SK-N-SH (cell line): ENCODE data around the gene UNK.
"Not testable (repeated sequence)": the region's sequence is repeated elsewhere in the genome, so short reads cannot be mapped to it uniquely, and the experiment has no call there.

Experiments
- ELF1 ChIP-seq: IDR thresholded peaks from 2 replicates; pipeline ENCODE4 v1.4.0; 2012
- FOSL2 ChIP-seq: IDR thresholded peaks from 2 replicates; pipeline ENCODE4 v1.4.0; 2012; ENCODE audit warnings: low read depth, mild to moderate bottlenecking, moderate library complexity, borderline replicate concordance
- FOXM1 ChIP-seq: IDR thresholded peaks from 2 replicates; pipeline ENCODE4 v1.4.0; 2012; ENCODE audit warnings: low read depth, mild to moderate bottlenecking
- JUND ChIP-seq: IDR thresholded peaks from 2 replicates; pipeline ENCODE4 v1.4.0; 2012
- MEF2A ChIP-seq: IDR thresholded peaks from 2 replicates; pipeline ENCODE4 v1.4.0; 2012; ENCODE audit warnings: low read depth, borderline replicate concordance
- MXI1 ChIP-seq: IDR thresholded peaks from 2 replicates; pipeline ENCODE4 v1.6.1; 2012; ENCODE audit warnings: mild to moderate bottlenecking, low read depth, low read length, improper control_type of control experiment
- POLR2AphosphoS5 ChIP-seq: IDR thresholded peaks from 2 replicates; pipeline ENCODE4 v1.6.1; 2012; ENCODE audit warnings: low read depth, low read length
- RAD21 ChIP-seq: IDR thresholded peaks from 2 replicates; pipeline ENCODE4 v1.6.1; 2012; ENCODE audit warnings: mild to moderate bottlenecking, low read length
- RXRA ChIP-seq: IDR thresholded peaks from 2 replicates; pipeline ENCODE4 v1.4.0; 2012; ENCODE audit warnings: low read depth, mild to moderate bottlenecking, borderline replicate concordance
- SIN3A ChIP-seq: IDR thresholded peaks from 2 replicates; pipeline ENCODE4 v1.6.1; 2012; ENCODE audit warnings: low read depth, mild to moderate bottlenecking, low read length, moderate library complexity, borderline replicate concordance
- SMC3 ChIP-seq: IDR thresholded peaks from 2 replicates; pipeline ENCODE4 v1.6.1; 2012; ENCODE audit warnings: low read depth, low read length, improper control_type of control experiment
- YY1 ChIP-seq: IDR thresholded peaks from 2 replicates; pipeline ENCODE4 v1.4.0; 2012; ENCODE audit warnings: low read depth, mild to moderate bottlenecking
- TF ChIP-seq, protein P1 (sequence below): fragments of 200-600 bp; sonication (generic); IDR thresholded peaks from 2 replicates; pipeline ENCODE4 v1.6.1; 2017; ENCODE audit warnings: antibody characterized with exemption, mild to moderate bottlenecking, moderate library complexity

DNA sequence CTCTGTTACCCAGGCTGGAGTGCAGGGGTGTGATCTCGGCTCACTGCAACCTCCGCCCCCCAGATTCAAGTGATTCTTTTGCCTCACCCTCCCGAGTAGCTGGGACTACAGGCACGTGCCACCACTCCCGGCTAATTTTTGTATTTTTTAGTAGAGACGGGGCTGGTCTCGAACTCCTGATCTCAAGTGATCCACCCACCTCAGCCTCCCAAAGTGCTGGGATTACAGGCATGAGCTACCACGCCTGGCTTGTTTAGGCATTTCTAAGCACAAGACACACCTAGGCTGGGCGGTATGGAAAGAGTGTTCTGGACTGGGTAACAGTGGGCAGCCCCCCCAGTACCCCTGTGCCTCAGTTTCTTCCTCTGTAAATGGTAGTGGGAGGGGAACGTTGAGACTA lies 85.6 kb downstream of the UNK start:
- TF ChIP-seq, protein P1, sequence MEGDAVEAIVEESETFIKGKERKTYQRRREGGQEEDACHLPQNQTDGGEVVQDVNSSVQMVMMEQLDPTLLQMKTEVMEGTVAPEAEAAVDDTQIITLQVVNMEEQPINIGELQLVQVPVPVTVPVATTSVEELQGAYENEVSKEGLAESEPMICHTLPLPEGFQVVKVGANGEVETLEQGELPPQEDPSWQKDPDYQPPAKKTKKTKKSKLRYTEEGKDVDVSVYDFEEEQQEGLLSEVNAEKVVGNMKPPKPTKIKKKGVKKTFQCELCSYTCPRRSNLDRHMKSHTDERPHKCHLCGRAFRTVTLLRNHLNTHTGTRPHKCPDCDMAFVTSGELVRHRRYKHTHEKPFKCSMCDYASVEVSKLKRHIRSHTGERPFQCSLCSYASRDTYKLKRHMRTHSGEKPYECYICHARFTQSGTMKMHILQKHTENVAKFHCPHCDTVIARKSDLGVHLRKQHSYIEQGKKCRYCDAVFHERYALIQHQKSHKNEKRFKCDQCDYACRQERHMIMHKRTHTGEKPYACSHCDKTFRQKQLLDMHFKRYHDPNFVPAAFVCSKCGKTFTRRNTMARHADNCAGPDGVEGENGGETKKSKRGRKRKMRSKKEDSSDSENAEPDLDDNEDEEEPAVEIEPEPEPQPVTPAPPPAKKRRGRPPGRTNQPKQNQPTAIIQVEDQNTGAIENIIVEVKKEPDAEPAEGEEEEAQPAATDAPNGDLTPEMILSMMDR: not testable (repeated sequence)
- not testable (repeated sequence) for TF ChIP-seq MXI1, POLR2AphosphoS5, YY1, RXRA, FOXM1, SIN3A, SMC3, RAD21, JUND, FOSL2, ELF1, MEF2A
